ENCODE data around the gene SERPINB6. TPM values are rescaled to one million over a fixed set of nuclear protein-coding genes. Genes with fewer than 3 reads are reported as not detected.

SERPINB6 gene
- total and polyA plus RNA-seq, 9 of the 15 experiments (the other 6 are each of a cell fraction or from before 2014, with no cell fraction given), result 86.6 to 211 (median 143) TPM

GRCh38 chr6:2931970-2932748 lies 39.2 kb downstream of the SERPINB6 start (continued):
- no peak for TF ChIP-seq TSHZ1 (CRISPR knock-in tag; IDR thresholded peaks at IDR 0.05)
- TF ChIP-seq REST (IDR thresholded peaks at IDR 0.05; ENCODE audit: borderline replicate concordance), result peak; percentile 95
- TF ChIP-seq REST (CRISPR knock-in tag; IDR thresholded peaks at IDR 0.05; ENCODE audit: low read depth), result no peak
- TF ChIP-seq KLF16 (IDR thresholded peaks at IDR 0.05), result peak; percentile 98
- peak; percentile 74 for TF ChIP-seq EP400 (IDR thresholded peaks at IDR 0.05)
- TF ChIP-seq AFF1 (IDR thresholded peaks at IDR 0.05; ENCODE audit: low read depth in 1 of 2, partially characterized antibody in 2 of 2), result peak; percentile 20 to 87
- no peak for TF ChIP-seq MCM2 (IDR thresholded peaks at IDR 0.05; ENCODE audit: low read depth)
- no peak for TF ChIP-seq ARHGAP35 (IDR thresholded peaks at IDR 0.05; ENCODE audit: partially characterized antibody)
- no peak for TF ChIP-seq LARP7 (IDR thresholded peaks at IDR 0.05)
- TF ChIP-seq TCF7 (IDR thresholded peaks at IDR 0.05; ENCODE audit: borderline replicate concordance), result peak; percentile 62; the same call in 1 of the 2 replicates
- TF ChIP-seq SPI1 (IDR thresholded peaks at IDR 0.05; ENCODE audit: borderline replicate concordance, low read depth, low read length), result peak; percentile 85
- peak; percentile 73 for TF ChIP-seq NFE2L1 (tag; IDR thresholded peaks at IDR 0.05; ENCODE audit: borderline replicate concordance, low read depth)

Measured in K562 (cell line).